ENCODE results near the gene TUBB4B. TPM values are rescaled to one million over a fixed set of nuclear protein-coding genes. Genes with fewer than 3 reads are reported as not detected.
"Not testable (repeated sequence)": the region's sequence is repeated elsewhere in the genome, so short reads cannot be mapped to it uniquely, and the experiment has no call there.

The TUBB4B gene
- total RNA-seq, 5 donors from 2014 or later (not counting 1 experiment from before 2014, with no cell fraction given): 50.6 to 118 (median 95.3) TPM

DNA sequence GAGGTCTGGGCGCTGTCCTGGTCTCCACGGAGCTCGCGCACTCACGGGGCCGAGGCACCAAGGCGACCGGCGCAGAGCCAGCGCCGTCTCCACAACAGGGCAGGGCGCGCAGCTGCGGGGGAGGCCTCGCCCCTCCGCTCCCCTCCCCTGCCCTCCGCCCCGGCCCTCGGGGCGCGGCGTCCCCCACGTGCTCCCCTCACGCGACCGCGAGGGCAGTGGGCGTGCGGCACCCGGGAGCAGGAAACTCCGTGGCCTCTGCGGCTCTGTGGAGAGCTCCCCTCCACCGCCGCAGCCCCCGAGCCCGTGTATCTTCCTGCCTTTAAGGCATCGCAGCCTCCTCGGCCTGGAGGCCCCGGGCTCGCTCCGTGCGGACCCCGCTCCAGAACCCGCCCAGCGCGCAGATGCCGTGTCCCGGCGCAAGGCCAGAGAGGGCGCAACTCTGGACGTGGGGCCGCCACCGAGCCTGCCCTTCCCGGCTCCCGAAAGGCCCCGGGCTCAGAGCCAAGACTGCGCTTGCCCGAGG lies 708 bp upstream of the TUBB4B start:
- H3K4me3 ChIP-seq (ENCODE audit: control insufficient read depth in 1 of 2, extremely low read depth in 1 of 2, low read length in 1 of 2): peak overlapping the region; percentile 59 to 68
- peak overlapping the region; percentile 67 to 84 (median 71) for H3K4me3 Mint-ChIP-seq
- H3K36me3 ChIP-seq (ENCODE audit: control insufficient read depth in 2 of 2, extremely low read depth in 1 of 2, insufficient read depth in 1 of 2, low read length in 1 of 2): peaks cover 3 to 19% of the 10 kb centered on the region in 2 donors
- ChIA-PET CTCF (interaction anchor here in 1 of 2 donors (1.0 to 1.6 kb wide), 8 partner anchors 16 to 398 kb away, joined by 3 to 8 read pairs (median 4); partner anchors contain the start of genes AJM1, MAN1B1 and TPRN), POLR2A (interaction anchor here (0.6 to 1.6 kb wide), 15 partner anchors 14 to 513 kb away, joined by 3 to 16 read pairs (median 4); partner anchors contain the start of genes CYSRT1 (in 1 of the 2), MAN1B1 (in 1 of the 2), NELFB (in 1 of the 2) and RNF208 (in 1 of the 2))
- peaks cover 29 to 41% (median 33%) of the 10 kb centered on the region in 3 donors for H3K4me1 Mint-ChIP-seq
- H3K27me3 Mint-ChIP-seq: no peaks in the 10 kb centered on the region
- H3K27ac Mint-ChIP-seq: peak overlapping the region in 1 of 2 donors; percentile 74
- peaks cover 4 to 73% of the 10 kb centered on the region in 2 experiments for H3K4me1 ChIP-seq (ENCODE audit: control insufficient read depth in 1 of 2, extremely low read depth in 1 of 2, insufficient read depth in 2 of 2, low read length in 2 of 2)
- H3K27me3 ChIP-seq (replicated peaks in 1 of 2; ENCODE audit: control insufficient read depth in 2 of 2, extremely low read depth in 1 of 2, insufficient read depth in 2 of 2, low read length in 1 of 2): peaks cover 0 to 4% of the 10 kb centered on the region in 2 experiments
- ATAC-seq (replicated peaks in 1 of 4): peak; percentile 25 to 44 (median 40)
- peaks cover 14% of the 10 kb centered on the region for H3K36me3 Mint-ChIP-seq
- H3K27ac ChIP-seq (ENCODE audit: low read length): peak overlapping the region; percentile 70
- peak in 31 of 35 experiments; percentile 43 to 84 (median 58) for DNase-seq
- no peaks in the 10 kb centered on the region for H3K9me3 Mint-ChIP-seq
- no peaks in the 10 kb centered on the region for H3K9me3 ChIP-seq
- under 1% methylated on average over 58 of the region's 58 CpGs for WGBS (ENCODE audit: insufficient coverage)

DNA sequence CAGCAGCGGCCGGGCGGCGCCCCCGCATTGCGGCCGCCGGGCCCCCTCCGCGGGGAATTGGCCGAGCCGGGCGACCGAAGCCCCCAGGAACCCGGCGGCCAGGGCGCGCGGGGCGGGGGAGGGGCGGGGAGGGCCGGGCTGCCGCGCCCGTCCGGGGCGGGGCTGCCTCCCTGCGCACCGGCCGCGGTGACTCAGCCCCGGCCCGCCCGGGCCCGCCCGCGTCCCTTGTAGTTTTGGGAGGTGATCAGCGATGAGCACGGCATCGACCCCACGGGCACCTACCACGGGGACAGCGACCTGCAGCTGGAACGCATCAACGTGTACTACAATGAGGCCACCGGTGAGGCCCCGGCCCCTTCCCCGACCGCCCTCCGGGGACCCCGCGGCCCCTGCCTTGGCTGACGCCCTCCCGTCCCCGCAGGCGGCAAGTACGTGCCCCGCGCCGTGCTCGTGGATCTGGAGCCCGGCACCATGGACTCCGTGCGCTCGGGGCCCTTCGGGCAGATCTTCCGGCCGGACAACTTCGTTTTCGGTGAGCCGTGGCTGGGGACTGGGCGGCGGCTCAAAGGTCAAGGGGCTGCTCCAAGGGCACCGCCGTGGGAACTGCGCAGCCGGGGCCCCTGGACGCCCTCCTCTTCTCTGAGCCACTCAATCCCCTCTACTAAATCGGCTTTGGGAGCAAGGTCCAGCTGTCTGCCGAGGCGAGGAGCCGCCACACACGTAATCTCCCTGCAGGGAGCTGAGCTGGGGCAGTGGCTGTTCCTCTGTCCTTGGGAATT lies 592 bp downstream of the TUBB4B start:
- peak overlapping the region; percentile 76 to 84 (median 82) for H3K4me3 Mint-ChIP-seq
- CTCF ChIA-PET: interaction anchor here in 1 of 2 donors (0.5 to 1.6 kb wide), 9 partner anchors 15 to 212 kb away, joined by 3 to 4 read pairs (median 3); partner anchors contain the start of genes MAN1B1 and TPRN
- WGBS (ENCODE audit: insufficient coverage): 2% methylated on average over 44 of the region's 83 CpGs

DNA sequence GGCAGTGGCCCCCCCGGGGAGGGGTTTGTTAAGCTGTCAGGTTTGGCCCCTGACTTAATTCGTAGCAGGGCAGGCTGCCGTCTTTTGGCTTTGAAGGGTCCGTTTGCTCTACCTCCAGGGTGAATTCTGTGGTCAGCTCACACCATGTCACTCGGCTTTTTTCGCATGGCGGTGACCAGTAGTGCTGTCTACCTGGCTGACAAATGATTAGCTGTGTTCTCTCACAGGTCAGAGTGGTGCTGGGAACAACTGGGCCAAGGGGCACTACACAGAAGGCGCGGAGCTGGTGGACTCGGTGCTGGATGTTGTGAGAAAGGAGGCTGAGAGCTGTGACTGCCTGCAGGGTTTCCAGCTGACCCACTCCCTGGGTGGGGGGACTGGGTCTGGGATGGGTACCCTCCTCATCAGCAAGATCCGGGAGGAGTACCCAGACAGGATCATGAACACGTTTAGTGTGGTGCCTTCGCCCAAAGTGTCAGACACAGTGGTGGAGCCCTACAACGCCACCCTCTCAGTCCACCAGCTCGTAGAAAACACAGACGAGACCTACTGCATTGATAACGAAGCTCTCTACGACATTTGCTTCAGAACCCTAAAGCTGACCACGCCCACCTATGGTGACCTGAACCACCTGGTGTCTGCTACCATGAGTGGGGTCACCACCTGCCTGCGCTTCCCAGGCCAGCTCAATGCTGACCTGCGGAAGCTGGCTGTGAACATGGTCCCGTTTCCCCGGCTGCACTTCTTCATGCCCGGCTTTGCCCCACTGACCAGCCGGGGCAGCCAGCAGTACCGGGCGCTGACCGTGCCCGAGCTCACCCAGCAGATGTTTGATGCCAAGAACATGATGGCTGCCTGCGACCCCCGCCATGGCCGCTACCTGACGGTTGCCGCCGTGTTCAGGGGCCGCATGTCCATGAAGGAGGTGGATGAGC lies 1.4 kb downstream of the TUBB4B start:
- H3K4me3 Mint-ChIP-seq: peak overlapping the region; percentile 76 to 84 (median 82)
- Histone ChIP-seq H3K27me3 (replicated peaks in 1 of 2; ENCODE audit: control insufficient read depth in 2 of 2, extremely low read depth in 1 of 2, insufficient read depth in 2 of 2, low read length in 1 of 2) (no peaks in the 10 kb centered on the region), H3K36me3 (ENCODE audit: control insufficient read depth in 2 of 2, extremely low read depth in 1 of 2, insufficient read depth in 1 of 2, low read length in 1 of 2) (peaks cover 3 to 19% of the 10 kb centered on the region in 2 donors), H3K4me3 (ENCODE audit: control insufficient read depth in 1 of 2, extremely low read depth in 1 of 2, low read length in 1 of 2) (peak overlapping the region; percentile 55 to 58), H3K9me3 (no peaks in the 10 kb centered on the region), H3K27ac (ENCODE audit: low read length) (peak overlapping the region; percentile 40), H3K4me1 (ENCODE audit: control insufficient read depth in 1 of 2, extremely low read depth in 1 of 2, insufficient read depth in 2 of 2, low read length in 2 of 2) (peaks cover 2 to 52% of the 10 kb centered on the region in 2 experiments)
- no peaks in the 10 kb centered on the region for H3K27me3 Mint-ChIP-seq
- ChIA-PET POLR2A (no interaction called here), CTCF (no interaction called here)
- no peaks in the 10 kb centered on the region for H3K9me3 Mint-ChIP-seq
- no peak for ATAC-seq (replicated peaks in 1 of 4)
- peaks cover 14% of the 10 kb centered on the region for H3K36me3 Mint-ChIP-seq
- peak overlapping the region; percentile 80 to 82 for H3K27ac Mint-ChIP-seq
- peaks cover 29 to 36% (median 31%) of the 10 kb centered on the region in 3 donors for H3K4me1 Mint-ChIP-seq
- no peak for DNase-seq
- 83% methylated on average over 28 of the region's 36 CpGs for WGBS (ENCODE audit: insufficient coverage)

More for the DNA sequence above, 592 bp downstream of the TUBB4B start:
- POLR2A ChIA-PET: interaction anchor here (1.0 to 1.6 kb wide), 10 partner anchors 13 to 155 kb away, joined by 3 to 16 read pairs (median 4); partner anchors contain the start of genes CYSRT1 (in 1 of the 2), MAN1B1 (in 1 of the 2), NELFB (in 1 of the 2) and RNF208 (in 1 of the 2)
- Histone ChIP-seq H3K4me3 (ENCODE audit: control insufficient read depth in 1 of 2, extremely low read depth in 1 of 2, low read length in 1 of 2) (peak overlapping the region; percentile 55 to 58), H3K36me3 (ENCODE audit: control insufficient read depth in 2 of 2, extremely low read depth in 1 of 2, insufficient read depth in 1 of 2, low read length in 1 of 2) (peaks cover 3 to 19% of the 10 kb centered on the region in 2 donors), H3K27me3 (replicated peaks in 1 of 2; ENCODE audit: control insufficient read depth in 2 of 2, extremely low read depth in 1 of 2, insufficient read depth in 2 of 2, low read length in 1 of 2) (no peaks in the 10 kb centered on the region), H3K4me1 (ENCODE audit: control insufficient read depth in 1 of 2, extremely low read depth in 1 of 2, insufficient read depth in 2 of 2, low read length in 2 of 2) (peaks cover 3 to 61% of the 10 kb centered on the region in 2 experiments), H3K27ac (ENCODE audit: low read length) (peak overlapping the region; percentile 41), H3K9me3 (no peaks in the 10 kb centered on the region)
- Mint-ChIP-seq H3K4me1 (peaks cover 29 to 38% (median 33%) of the 10 kb centered on the region in 3 donors), H3K36me3 (peaks cover 14% of the 10 kb centered on the region), H3K27ac (peak overlapping the region in 1 of 2 donors; percentile 82), H3K27me3 (no peaks in the 10 kb centered on the region), H3K9me3 (no peaks in the 10 kb centered on the region)
- ATAC-seq (replicated peaks in 1 of 4) (peak; percentile 23 to 50 (median 46)), DNase-seq (peak in 24 of 35 experiments; percentile 15 to 76 (median 41))

DNA sequence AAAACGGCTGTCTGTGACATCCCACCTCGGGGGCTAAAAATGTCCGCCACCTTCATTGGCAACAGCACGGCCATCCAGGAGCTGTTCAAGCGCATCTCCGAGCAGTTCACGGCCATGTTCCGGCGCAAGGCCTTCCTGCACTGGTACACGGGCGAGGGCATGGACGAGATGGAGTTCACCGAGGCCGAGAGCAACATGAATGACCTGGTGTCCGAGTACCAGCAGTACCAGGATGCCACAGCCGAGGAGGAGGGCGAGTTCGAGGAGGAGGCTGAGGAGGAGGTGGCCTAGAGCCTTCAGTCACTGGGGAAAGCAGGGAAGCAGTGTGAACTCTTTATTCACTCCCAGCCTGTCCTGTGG lies 2.2 kb downstream of the TUBB4B start:
- H3K9me3 Mint-ChIP-seq; H3K27ac Mint-ChIP-seq; ATAC-seq (replicated peaks in 1 of 4); POLR2A ChIA-PET; H3K27me3 Mint-ChIP-seq; DNase-seq; CTCF ChIA-PET; H3K9me3 ChIP-seq; H3K27me3 ChIP-seq (replicated peaks in 1 of 2; ENCODE audit: control insufficient read depth in 2 of 2, extremely low read depth in 1 of 2, insufficient read depth in 2 of 2, low read length in 1 of 2); H3K27ac ChIP-seq (ENCODE audit: low read length); H3K4me3 ChIP-seq (ENCODE audit: control insufficient read depth in 1 of 2, extremely low read depth in 1 of 2, low read length in 1 of 2): not testable (repeated sequence)
- Mint-ChIP-seq H3K4me3 (peak overlapping the region in 2 of 3 donors; percentile 82 to 84), H3K36me3 (peaks cover 14% of the 10 kb centered on the region), H3K4me1 (peaks cover 26 to 34% (median 29%) of the 10 kb centered on the region in 3 donors)
- Histone ChIP-seq H3K36me3 (ENCODE audit: control insufficient read depth in 2 of 2, extremely low read depth in 1 of 2, insufficient read depth in 1 of 2, low read length in 1 of 2) (peaks cover 3 to 19% of the 10 kb centered on the region in 2 donors), H3K4me1 (ENCODE audit: control insufficient read depth in 1 of 2, extremely low read depth in 1 of 2, insufficient read depth in 2 of 2, low read length in 2 of 2) (peaks cover 2 to 46% of the 10 kb centered on the region in 2 experiments)
- WGBS (ENCODE audit: insufficient coverage): 93% methylated on average over 7 of the region's 18 CpGs

DNA sequence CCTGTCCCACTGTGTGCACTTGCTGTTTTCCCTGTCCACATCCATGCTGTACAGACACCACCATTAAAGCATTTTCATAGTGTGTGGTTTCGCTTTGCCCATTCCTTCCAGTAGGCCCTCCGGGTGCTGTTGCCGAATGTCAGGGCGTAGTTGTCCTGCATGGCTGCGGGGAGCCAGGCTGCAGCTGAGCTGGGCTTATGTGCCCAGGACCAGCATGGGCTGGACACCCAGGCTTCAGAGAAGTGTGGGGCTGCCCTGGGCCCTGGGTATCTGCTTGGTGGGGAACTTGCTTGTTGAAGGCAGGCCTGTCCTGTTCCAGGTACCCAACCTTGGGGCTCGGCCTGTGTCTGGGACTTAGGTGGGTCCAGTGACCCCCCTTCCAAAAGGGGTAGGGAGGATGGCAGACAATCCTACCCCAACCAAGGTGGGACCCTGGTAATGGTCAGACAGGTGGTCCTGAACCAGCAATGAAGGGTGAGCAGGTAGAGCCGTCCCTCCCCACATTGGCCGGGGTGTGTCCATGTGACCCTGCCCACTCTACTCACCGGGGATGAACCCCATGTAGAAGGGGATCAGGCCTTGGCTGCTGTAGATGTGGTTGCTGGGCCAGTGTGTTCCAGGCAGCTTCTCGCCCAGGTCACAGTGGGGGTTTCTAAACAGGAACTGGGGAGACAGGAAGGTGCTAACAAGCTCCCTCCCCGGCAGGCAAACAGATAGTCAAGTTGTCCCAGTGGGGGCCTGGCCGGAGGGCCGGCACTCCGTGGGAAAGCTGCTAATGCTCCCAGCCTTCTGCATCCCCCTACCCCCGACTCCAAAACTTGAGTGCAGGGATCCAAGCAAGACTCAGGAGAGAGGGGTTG lies 2.8 kb downstream of the TUBB4B start:
- H3K27me3 ChIP-seq (replicated peaks in 1 of 2; ENCODE audit: control insufficient read depth in 2 of 2, extremely low read depth in 1 of 2, insufficient read depth in 2 of 2, low read length in 1 of 2): no peaks in the 10 kb centered on the region
- H3K36me3 ChIP-seq (ENCODE audit: control insufficient read depth in 2 of 2, extremely low read depth in 1 of 2, insufficient read depth in 1 of 2, low read length in 1 of 2): peaks cover 2 to 19% of the 10 kb centered on the region in 2 donors
- ATAC-seq (replicated peaks in 1 of 4): no peak
- DNase-seq: no peak
- Mint-ChIP-seq H3K9me3 (no peaks in the 10 kb centered on the region), H3K4me3 (peak overlapping the region in 2 of 3 donors; percentile 82 to 84), H3K36me3 (peaks cover 14% of the 10 kb centered on the region), H3K27ac (no peak overlapping the region), H3K27me3 (no peaks in the 10 kb centered on the region), H3K4me1 (peaks cover 21 to 31% (median 24%) of the 10 kb centered on the region in 3 donors)
- 100% methylated on average over 7 of the region's 15 CpGs for WGBS (ENCODE audit: insufficient coverage)
- CTCF ChIA-PET: no interaction called here
- H3K9me3 ChIP-seq: no peaks in the 10 kb centered on the region
- H3K4me3 ChIP-seq (ENCODE audit: control insufficient read depth in 1 of 2, extremely low read depth in 1 of 2, low read length in 1 of 2): no peak overlapping the region
- H3K4me1 ChIP-seq (ENCODE audit: control insufficient read depth in 1 of 2, extremely low read depth in 1 of 2, insufficient read depth in 2 of 2, low read length in 2 of 2): peaks cover 2 to 40% of the 10 kb centered on the region in 2 experiments
- POLR2A ChIA-PET: interaction anchor here in 1 of 2 donors (0.6 kb wide), 1 partner anchor 158 kb away, joined by 7 read pairs; no protein-coding TSS in a partner anchor
- no peak overlapping the region for H3K27ac ChIP-seq (ENCODE audit: low read length)
